K562 (cell line): ENCODE results near the gene DPY19L1.

Source experiments
- BRD4 ChIP-seq: fragments of 200-600 bp; sonication (generic); IDR thresholded peaks from 2 replicates; pipeline ENCODE4 v1.6.1; 2017; ENCODE audit warnings: inconsistent platforms
- CBX5 ChIP-seq: IDR thresholded peaks from 2 replicates; pipeline ENCODE4 v1.6.1; 2014; ENCODE audit warnings: low read depth, borderline replicate concordance
- CTCF ChIP-seq, 3 experiments: IDR thresholded peaks in 2 of 3; conservative IDR thresholded peaks in 1 of 3; 2 replicates each; pipeline ENCODE4 v1.5.1; 2011 to 2012; ENCODE audit warnings: low read length in 3 of 3, mild to moderate bottlenecking in 3 of 3, control low read depth in 2 of 3, improper control_type of control experiment in 1 of 3, inconsistent platforms in 1 of 3, low read depth in 1 of 3, mixed read lengths in 1 of 3, moderate library complexity in 1 of 3; ENCODE audit not compliant: insufficient read depth in 2 of 3
- DNMT1 ChIP-seq: fragments of 450-650 bp; IDR thresholded peaks from 2 replicates; pipeline ENCODE4 v1.6.1; 2016; ENCODE audit warnings: antibody characterized with exemption, mild to moderate bottlenecking
- NBN ChIP-seq: fragments of 450-650 bp; IDR thresholded peaks from 2 replicates; pipeline ENCODE4 v1.6.1; 2016; ENCODE audit warnings: low read depth, mild to moderate bottlenecking
- NRF1 ChIP-seq, 2 experiments: fragments of 450-650 bp; IDR thresholded peaks in 1 of 2; conservative IDR thresholded peaks in 1 of 2; 2 replicates each; pipeline ENCODE4 v1.6.1; 2014; ENCODE audit warnings: mild to moderate bottlenecking in 2 of 2
- PCBP1 ChIP-seq: fragments of 200-400 bp; formaldehyde crosslinking; IDR thresholded peaks from 2 replicates; pipeline ENCODE4 v1.6.1; 2018; ENCODE audit warnings: mild to moderate bottlenecking, low read depth, low read length; ENCODE audit not compliant: poor library complexity, severe bottlenecking
- SMAD4 ChIP-seq: fragments of 250-450 bp; sonication (Bioruptor Pico); conservative IDR thresholded peaks from 2 replicates; pipeline ENCODE4 v1.8.0; 2021; ENCODE audit warnings: inconsistent platforms, mild to moderate bottlenecking, moderate library complexity
- ZBTB34 ChIP-seq: fragments of 250-450 bp; sonication (Bioruptor Pico); IDR thresholded peaks from 2 replicates; pipeline ENCODE4 v1.8.0; 2021; ENCODE audit warnings: mild to moderate bottlenecking, moderate library complexity
- ZBTB49 ChIP-seq: sonication (generic); formaldehyde crosslinking; IDR thresholded peaks from 2 replicates; pipeline ENCODE4 v1.8.0; 2022; ENCODE audit warnings: missing genetic modification reagents, mild to moderate bottlenecking, borderline replicate concordance

GRCh38 chr7:34895202-34895601 lies 142.1 kb downstream of the DPY19L1 start:
- TF ChIP-seq ZBTB34 (CRISPR knock-in tag) (no peak), DNMT1 (no peak), BRD4 (no peak), SMAD4 (CRISPR knock-in tag) (no peak), CBX5 (no peak), NBN (no peak), PCBP1 (no peak), CTCF (IDR thresholded peaks at IDR 0.05 in 2 of 3, conservative IDR thresholded peaks at IDR 0.05 in 1 of 3; ENCODE audit: insufficient read depth in 2 of 3, low read depth in 1 of 3, low read length in 3 of 3) (no peak), NRF1 (conservative IDR thresholded peaks at IDR 0.05 in 1 of 2, IDR thresholded peaks at IDR 0.05 in 1 of 2) (no peak), ZBTB49 (CRISPR knock-in tag) (no peak)
